K562 (cell line): ENCODE results near the gene RAI2. TPM values are rescaled to one million over a fixed set of nuclear protein-coding genes. Genes with fewer than 3 reads are reported as not detected.

Experiments used
- ATAC-seq: fragments of 200-7000 bp; cut with Tn5 transposase; 3 replicates; pipeline ENCODE4 v1.9.1; 2020; ENCODE audit warnings: moderate library complexity
- BruUV-seq: library from RNA; stranded (reverse); fragments of 400-500 nt; replicated peaks from 2 replicates; lab custom pipeline; 2021; lab: Mats Ljungman, UMichigan
- CTCF ChIA-PET: fragments of 300-600 bp; formaldehyde crosslinking; extraction: SDS; loops from one replicate; lab custom pipeline; 2021; ENCODE audit warnings: low intra/inter-chr PET ratio; lab: Yijun Ruan, JAX
- POLR2A ChIA-PET: fragments of 300-600, 350-650 bp; sonication (Branson Sonifier 250); formaldehyde crosslinking; extraction: SDS; loops from one replicate; lab custom pipeline; 2021; ENCODE audit warnings: antibody characterized with exemption, inconsistent platforms; lab: Yijun Ruan, JAX
- DNase-seq, 4 experiments: peaks; one replicate each; pipeline versions ENCODE4 v3.0.0 to v3.0.0-alpha.2; 2011 to 2018; ENCODE audit warnings: low spot score in 3 of 4, mixed read lengths in 3 of 4; ENCODE audit errors: extremely low read depth in 1 of 4
- FAIRE-seq: peaks from 2 replicates; lab custom pipeline; 2011; peaks lifted over from hg19 to GRCh38; lab: Jason Lieb, UNC
- H2AFZ ChIP-seq: 2 replicates; pipeline ENCODE4 v1.6.0; 2011; ENCODE audit warnings: low read depth, low read length, control low read depth, inconsistent platforms
- H3K27ac ChIP-seq: fragments of 200-600 bp; 3 replicates; pipeline ENCODE4 v1.8.0; 2011; ENCODE audit warnings: low read depth, mild to moderate bottlenecking, control low read depth, inconsistent platforms, low read length, moderate library complexity, mixed read lengths; ENCODE audit errors: extremely low read depth
- H3K27me3 ChIP-seq, 2 experiments: fragments of 300-600 bp in 1 of 2; 2 replicates in 1 of 2; 3 replicates in 1 of 2; pipeline versions ENCODE4 v1.6.0 to v1.8.0; 2011; ENCODE audit warnings: inconsistent platforms in 2 of 2, low read length in 2 of 2, mild to moderate bottlenecking in 1 of 2, mixed read lengths in 1 of 2, moderate library complexity in 1 of 2; ENCODE audit not compliant: control insufficient read depth in 2 of 2, insufficient read depth in 2 of 2
- H3K36me3 ChIP-seq: fragments of 300-600 bp; 3 replicates; pipeline ENCODE4 v1.8.0; 2011; ENCODE audit warnings: mild to moderate bottlenecking, low read length, inconsistent platforms; ENCODE audit not compliant: control insufficient read depth, insufficient read depth
- H3K4me1 ChIP-seq, 2 experiments: fragments of 200-600 bp in 1 of 2; replicated peaks in 1 of 2; 2 replicates in 1 of 2; 3 replicates in 1 of 2; pipeline versions ENCODE4 v1.5.1 to v1.8.0; 2011; ENCODE audit warnings: inconsistent platforms in 2 of 2, low read length in 2 of 2, mild to moderate bottlenecking in 1 of 2, mixed read lengths in 1 of 2, moderate library complexity in 1 of 2; ENCODE audit not compliant: control insufficient read depth in 2 of 2, insufficient read depth in 2 of 2
- H3K4me2 ChIP-seq: 2 replicates; pipeline ENCODE4 v1.6.1; 2011; ENCODE audit warnings: low read length, control low read depth, inconsistent platforms, mixed read lengths; ENCODE audit not compliant: insufficient read depth
- H3K4me3 ChIP-seq: fragments of 200-600 bp; sonication (generic), shearing (Covaris generic); 2 replicates; pipeline ENCODE4 v1.5.1; 2016; ENCODE audit warnings: control low read depth, inconsistent platforms
- H3K79me2 ChIP-seq: fragments of 200-600 bp; 3 replicates; pipeline ENCODE4 v1.8.0; 2011; ENCODE audit warnings: low read length, inconsistent platforms; ENCODE audit not compliant: control insufficient read depth, insufficient read depth
- H3K9ac ChIP-seq, 2 experiments: 2 replicates each; pipeline versions ENCODE4 v1.6.0 to v1.6.1; 2011; ENCODE audit warnings: low read depth in 2 of 2, low read length in 2 of 2, control low read depth in 1 of 2, inconsistent platforms in 1 of 2, mild to moderate bottlenecking in 1 of 2, mixed read lengths in 1 of 2; ENCODE audit not compliant: insufficient read depth in 1 of 2
- H3K9me1 ChIP-seq: one replicate; pipeline ENCODE4 v1.6.0; 2011; ENCODE audit warnings: inconsistent platforms, mild to moderate bottlenecking, low read length, moderate library complexity; ENCODE audit not compliant: control insufficient read depth, insufficient read depth
- H3K9me3 ChIP-seq: replicated peaks from 2 replicates; pipeline ENCODE4 v1.5.1; 2011; ENCODE audit warnings: low read depth, low read length, inconsistent platforms; ENCODE audit not compliant: control insufficient read depth, insufficient read depth
- H4K20me1 ChIP-seq: replicated peaks from 2 replicates; pipeline ENCODE4 v1.6.1; 2011; ENCODE audit warnings: low read length, inconsistent platforms, mixed read lengths; ENCODE audit not compliant: control insufficient read depth, insufficient read depth
- CREB1 ChIP-seq, 2 experiments: sonication (generic) in 1 of 2; formaldehyde crosslinking in 1 of 2; IDR thresholded peaks; 2 replicates each; pipeline versions ENCODE4 v1.6.1 to v1.8.0; 2012 to 2022; ENCODE audit warnings: inconsistent platforms in 1 of 2, mild to moderate bottlenecking in 1 of 2, missing genetic modification reagents in 1 of 2, moderate library complexity in 1 of 2
- HMG20A ChIP-seq: fragments of 450-650 bp; formaldehyde crosslinking; conservative IDR thresholded peaks from 2 replicates; pipeline ENCODE4 v1.4.0; 2020; ENCODE audit warnings: mild to moderate bottlenecking, mixed read lengths
- HNRNPL ChIP-seq: fragments of 200-400 bp; formaldehyde crosslinking; IDR thresholded peaks from 2 replicates; pipeline ENCODE4 v1.6.1; 2017; ENCODE audit warnings: low read depth, mild to moderate bottlenecking, low read length
- MIER1 ChIP-seq: fragments of 450-650 bp; IDR thresholded peaks from 2 replicates; pipeline ENCODE4 v1.6.1; 2016; ENCODE audit warnings: antibody characterized with exemption, mild to moderate bottlenecking, low read depth
- NONO ChIP-seq, 2 experiments: fragments of 200-400 bp in 1 of 2; fragments of 450-650 bp in 1 of 2; formaldehyde crosslinking in 1 of 2; IDR thresholded peaks; 2 replicates each; pipeline ENCODE4 v1.6.1; 2017; ENCODE audit warnings: low read depth in 2 of 2, mild to moderate bottlenecking in 2 of 2, moderate library complexity in 2 of 2, low read length in 1 of 2
- PHF8 ChIP-seq: fragments of 200-600 bp; sonication (generic); IDR thresholded peaks from 2 replicates; pipeline ENCODE4 v1.6.1; 2012; ENCODE audit warnings: mixed run types, mild to moderate bottlenecking, inconsistent platforms, low read length, moderate library complexity, borderline replicate concordance
- PTBP1 ChIP-seq: fragments of 200-400 bp; formaldehyde crosslinking; IDR thresholded peaks from 2 replicates; pipeline ENCODE4 v1.6.1; 2017; ENCODE audit warnings: low read depth, low read length
- STAT5B ChIP-seq: fragments of 250-450 bp; sonication (Bioruptor Pico); IDR thresholded peaks from 2 replicates; pipeline ENCODE4 v1.8.0; 2021; ENCODE audit warnings: mild to moderate bottlenecking, inconsistent platforms
- ZNF253 ChIP-seq: fragments of 250-450 bp; sonication (Bioruptor Pico); conservative IDR thresholded peaks from 2 replicates; pipeline ENCODE4 v1.6.1; 2021; ENCODE audit warnings: mild to moderate bottlenecking
- ZNF311 ChIP-seq: fragments of 250-450 bp; sonication (Bioruptor Pico); IDR thresholded peaks from 2 replicates; pipeline ENCODE4 v1.4.0; 2020; ENCODE audit warnings: mild to moderate bottlenecking, moderate library complexity
- ZZZ3 ChIP-seq: fragments of 450-650 bp; IDR thresholded peaks from 2 replicates; pipeline ENCODE4 v1.6.1; 2016; ENCODE audit warnings: antibody characterized with exemption, mild to moderate bottlenecking, moderate library complexity
- WGBS: fragments of 100-300 bp; shearing (Covaris generic); methylation state at CpG from one replicate; pipeline ENCODE4 v1.1.6; 2016; ENCODE audit warnings: low coverage, mixed read lengths; ENCODE audit not compliant: insufficient coverage; ENCODE audit errors: missing lambda C conversion rate; 5-methylcytosine and 5-hydroxymethylcytosine counted together
- in situ Hi-C: fragments of 300-500 bp; cut with MboI; formaldehyde crosslinking; loops from 4 replicates; pipeline ENCODE4 v1.15.0; 2018; ENCODE audit warnings: inconsistent platforms, mixed read lengths
- intact Hi-C: fragments of 100-400 bp; cut with micrococcal nuclease; formaldehyde crosslinking; loops from 2 replicates; pipeline ENCODE4 v1.14.2; 2022
- polyA plus RNA-seq, 8 experiments: library from polyadenylated mRNA; depleted of rRNA in 4 of 8; stranded (reverse) in 5 of 8; unstranded in 3 of 8; fragments of >200 nt; fragmentation: Nextera tagmentation in 2 of 8; fragmentation: Illumina TruSeq in 1 of 8; extraction: Ambion mirVana in 2 of 8; extraction: Trizol in 1 of 8; gene quantifications; 2 replicates each; pipeline versions ENCODE4 v1.2.1 to v1.2.3, GENCODE V29; 2011 to 2014; ENCODE audit warnings: inconsistent platforms in 1 of 8, missing spikeins in 1 of 8
- total RNA-seq, 7 experiments: library from RNA; depleted of rRNA in 6 of 7; stranded (reverse); fragments of >200 nt in 6 of 7; fragmentation: Illumina TruSeq in 2 of 7; extraction: Trizol in 2 of 7; gene quantifications; 2 replicates each; pipeline versions ENCODE4 v1.2.1 to v1.2.3, GENCODE V29; 2011 to 2021; ENCODE audit warnings: low replicate concordance in 1 of 7

Gene RAI2
- total and polyA plus RNA-seq, 9 of the 15 experiments (the other 6 are each of a cell fraction or from before 2014, with no cell fraction given), result not detected

GRCh38 chrX:17814557-17814956, 46.5 kb downstream of the RAI2 start:
- H3K4me1 ChIP-seq, result no peaks in the 10 kb centered on the region
- H3K27ac ChIP-seq, result no peak overlapping the region
- H3K36me3 ChIP-seq, result no peaks in the 10 kb centered on the region
- 0% methylated on average over 3 of the region's 3 CpGs for WGBS
- H3K4me3 ChIP-seq, result no peak overlapping the region
- no peak for FAIRE-seq
- H4K20me1 ChIP-seq, result no peaks in the 10 kb centered on the region
- ChIA-PET CTCF (no interaction called here), POLR2A (interaction anchor here (0.6 kb wide), 2 partner anchors 62 to 64 kb away, joined by 3 read pairs; no protein-coding TSS in a partner anchor)
- no peaks in the 10 kb centered on the region for H3K9me1 ChIP-seq
- intact Hi-C loops, result no loop called here
- no peak for ATAC-seq
- H3K79me2 ChIP-seq, result no peaks in the 10 kb centered on the region
- DNase-seq, result no peak
- H3K4me2 ChIP-seq, result no peak overlapping the region
- in situ Hi-C loops, result no loop called here
- H3K9ac ChIP-seq, result no peak overlapping the region
- no peaks in the 10 kb centered on the region for H3K27me3 ChIP-seq
- no peak overlapping the region for H2AFZ ChIP-seq
- BruUV-seq, result no TSS peak
- H3K9me3 ChIP-seq, result no peaks in the 10 kb centered on the region
- TF ChIP-seq PHF8 (no peak), HMG20A (CRISPR knock-in tag) (no peak), CREB1 (IDR thresholded peaks at IDR 0.05) (no peak), CREB1 (CRISPR knock-in tag; IDR thresholded peaks at IDR 0.05) (no peak), ZNF253 (CRISPR knock-in tag) (no peak), ZNF311 (CRISPR knock-in tag) (no peak), MIER1 (no peak), STAT5B (no peak), NONO (IDR thresholded peaks at IDR 0.05; ENCODE audit: low read depth in 2 of 2, low read length in 1 of 2) (no peak), ZZZ3 (no peak), HNRNPL (no peak), PTBP1 (no peak)
